ENCODE data around the gene PRORP.
A peak's percentile ranks its signal among the peaks of the same experiment; 100 is the strongest.

Gene PRORP

DNA sequence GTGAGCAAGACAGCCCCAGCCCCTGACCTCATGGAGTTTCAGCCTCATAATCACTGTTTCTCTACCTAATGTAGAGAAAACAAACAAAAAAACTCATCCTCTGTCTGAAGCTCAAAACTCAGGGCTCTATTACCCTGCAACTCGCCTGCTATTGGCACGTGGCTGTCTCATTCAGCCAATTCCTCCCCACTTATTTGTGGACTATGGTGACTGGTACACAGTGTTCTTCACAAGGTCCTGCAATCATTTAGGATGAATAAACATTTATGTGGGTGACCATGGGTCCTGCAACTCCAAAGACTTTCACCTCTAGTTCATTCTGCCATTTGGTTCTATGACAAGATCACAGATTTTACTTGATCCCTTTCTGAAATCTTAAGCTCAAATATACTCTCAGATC is 5.2 kb upstream of the PRORP start:
- no peak overlapping the region for H3K4me3 ChIP-seq (ENCODE audit: low read depth, low read length)
- DNase-seq (ENCODE audit: low read depth) = no peak
- in situ Hi-C loops (cut with HindIII; ENCODE audit: low sequenced_read_pairs) = no loop called here
- TF ChIP-seq, protein P1, sequence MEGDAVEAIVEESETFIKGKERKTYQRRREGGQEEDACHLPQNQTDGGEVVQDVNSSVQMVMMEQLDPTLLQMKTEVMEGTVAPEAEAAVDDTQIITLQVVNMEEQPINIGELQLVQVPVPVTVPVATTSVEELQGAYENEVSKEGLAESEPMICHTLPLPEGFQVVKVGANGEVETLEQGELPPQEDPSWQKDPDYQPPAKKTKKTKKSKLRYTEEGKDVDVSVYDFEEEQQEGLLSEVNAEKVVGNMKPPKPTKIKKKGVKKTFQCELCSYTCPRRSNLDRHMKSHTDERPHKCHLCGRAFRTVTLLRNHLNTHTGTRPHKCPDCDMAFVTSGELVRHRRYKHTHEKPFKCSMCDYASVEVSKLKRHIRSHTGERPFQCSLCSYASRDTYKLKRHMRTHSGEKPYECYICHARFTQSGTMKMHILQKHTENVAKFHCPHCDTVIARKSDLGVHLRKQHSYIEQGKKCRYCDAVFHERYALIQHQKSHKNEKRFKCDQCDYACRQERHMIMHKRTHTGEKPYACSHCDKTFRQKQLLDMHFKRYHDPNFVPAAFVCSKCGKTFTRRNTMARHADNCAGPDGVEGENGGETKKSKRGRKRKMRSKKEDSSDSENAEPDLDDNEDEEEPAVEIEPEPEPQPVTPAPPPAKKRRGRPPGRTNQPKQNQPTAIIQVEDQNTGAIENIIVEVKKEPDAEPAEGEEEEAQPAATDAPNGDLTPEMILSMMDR (IDR thresholded peaks at IDR 0.05; ENCODE audit: low read depth, low read length, missing control alignments) = no peak

DNA sequence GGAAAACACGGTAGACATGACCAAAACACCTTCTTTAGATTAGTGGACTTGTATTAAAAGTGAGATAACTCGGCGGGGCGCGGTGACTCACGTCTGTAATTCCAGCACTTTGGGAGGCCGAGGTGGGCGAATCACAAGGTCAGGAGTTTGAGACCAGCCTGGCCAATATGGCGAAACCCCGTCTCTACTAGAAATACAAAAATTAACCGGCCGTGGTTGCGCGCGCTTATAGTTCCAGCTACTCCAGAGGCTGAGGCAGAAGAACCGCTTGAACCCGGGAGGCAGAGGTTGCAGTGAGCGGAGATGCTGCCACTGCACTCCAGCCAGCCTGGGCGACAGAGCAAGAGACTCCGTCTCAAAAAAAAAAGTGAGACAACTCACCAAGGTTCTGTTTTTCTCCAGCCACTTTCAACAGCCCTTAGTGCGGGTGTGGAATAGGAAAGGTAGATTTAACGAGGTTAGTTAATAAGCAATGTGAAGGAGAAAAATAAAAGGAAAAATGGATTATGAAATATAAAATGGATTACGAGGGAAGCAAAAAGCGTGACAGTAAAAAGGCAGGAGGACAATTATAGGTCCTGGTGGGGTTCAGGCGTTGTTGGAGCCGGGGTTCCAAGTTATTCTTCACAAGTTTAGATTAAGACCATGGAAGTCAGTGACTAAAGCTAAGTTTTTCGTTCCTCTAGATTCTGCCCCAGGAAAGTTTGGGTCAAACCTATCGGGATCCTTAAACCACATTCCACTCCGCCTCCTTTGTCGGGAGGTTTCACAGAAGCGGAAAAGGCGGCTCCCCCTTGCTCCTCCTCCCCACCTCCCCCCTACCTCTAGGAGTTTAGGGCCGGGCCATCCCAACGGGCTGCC is 1.1 kb upstream of the PRORP start:
- peak overlapping the region; percentile 82 for H3K4me3 ChIP-seq (ENCODE audit: low read depth, low read length)
- in situ Hi-C loops (cut with HindIII; ENCODE audit: low sequenced_read_pairs) = no loop called here
- TF ChIP-seq, protein P1 (IDR thresholded peaks at IDR 0.05; ENCODE audit: low read depth, low read length, missing control alignments) = no peak
- no peak for DNase-seq (ENCODE audit: low read depth)

DNA sequence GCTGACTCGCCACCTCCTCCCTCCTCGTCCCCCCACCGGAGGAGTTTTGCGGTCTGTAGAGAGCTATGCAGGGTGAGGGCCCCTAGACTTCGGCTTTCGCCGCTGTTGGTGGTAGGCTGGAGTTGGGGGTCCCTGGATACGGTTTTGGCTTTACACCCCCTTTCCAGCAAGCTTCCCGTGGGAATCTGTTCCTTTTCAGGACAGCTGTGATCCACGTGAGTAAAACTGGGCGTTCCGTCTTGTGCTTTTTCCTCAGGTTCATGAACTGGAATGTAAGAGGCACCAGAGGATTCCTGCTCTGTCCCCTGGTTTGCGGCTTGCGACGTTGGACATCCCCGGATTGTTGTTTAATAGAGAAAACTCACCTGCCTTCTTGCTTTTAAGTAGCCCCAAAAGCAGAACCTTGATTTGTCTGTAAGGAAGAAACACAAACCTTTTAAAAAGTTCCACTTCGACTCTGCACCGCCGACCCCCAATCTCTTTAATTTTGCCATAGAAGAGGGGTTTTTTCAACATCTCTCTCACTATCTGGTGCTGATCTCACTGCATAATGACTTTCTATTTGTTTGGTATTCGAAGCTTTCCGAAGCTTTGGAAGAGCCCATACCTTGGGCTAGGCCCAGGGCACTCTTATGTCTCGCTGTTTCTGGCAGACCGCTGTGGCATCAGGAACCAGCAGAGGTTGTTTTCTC is 490 bp downstream of the PRORP start:
- DNase-seq (ENCODE audit: low read depth) = peak; percentile 19
- H3K4me3 ChIP-seq (ENCODE audit: low read depth, low read length) = peak overlapping the region; percentile 82
- in situ Hi-C loops (cut with HindIII; ENCODE audit: low sequenced_read_pairs) = no loop called here
- TF ChIP-seq, protein P1 (IDR thresholded peaks at IDR 0.05; ENCODE audit: low read depth, low read length, missing control alignments) = no peak

DNA sequence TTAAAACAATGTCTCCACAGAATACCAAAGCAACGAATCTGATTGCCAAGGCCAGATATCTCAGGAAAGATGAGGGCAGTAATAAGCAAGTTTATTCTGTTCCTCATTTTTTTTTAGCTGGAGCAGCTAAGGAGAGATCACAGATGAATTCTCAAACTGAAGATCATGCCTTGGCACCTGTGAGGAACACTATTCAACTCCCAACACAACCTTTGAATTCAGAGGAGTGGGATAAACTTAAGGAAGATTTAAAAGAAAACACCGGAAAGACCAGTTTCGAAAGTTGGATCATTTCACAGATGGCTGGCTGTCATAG is 994 bp downstream of the PRORP start:
- H3K4me3 ChIP-seq (ENCODE audit: low read depth, low read length) = peak overlapping the region; percentile 82
- no peak for DNase-seq (ENCODE audit: low read depth)
- in situ Hi-C loops (cut with HindIII; ENCODE audit: low sequenced_read_pairs) = no loop called here
- TF ChIP-seq, protein P1 (IDR thresholded peaks at IDR 0.05; ENCODE audit: low read depth, low read length, missing control alignments) = no peak

DNA sequence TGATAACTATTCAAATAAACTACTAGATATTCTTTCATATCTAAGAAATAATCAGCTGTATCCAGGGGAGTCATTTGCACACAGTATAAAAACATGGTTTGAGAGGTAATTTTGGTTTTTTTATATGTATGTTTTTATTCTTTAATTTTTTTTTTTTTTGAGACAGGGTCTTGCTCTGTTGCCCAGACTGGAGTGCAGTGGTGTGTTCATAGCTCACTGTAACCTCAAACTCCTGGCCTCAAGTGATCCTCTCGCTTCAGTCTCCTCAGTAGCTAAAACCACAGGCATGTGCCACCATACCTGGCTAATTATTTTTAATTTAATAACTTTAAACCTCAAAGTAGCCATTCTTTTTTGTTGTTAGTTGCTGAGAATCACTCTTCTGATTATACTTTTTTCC is 1.8 kb downstream of the PRORP start:
- DNase-seq (ENCODE audit: low read depth) = no peak
- no peak overlapping the region for H3K4me3 ChIP-seq (ENCODE audit: low read depth, low read length)
- in situ Hi-C loops (cut with HindIII; ENCODE audit: low sequenced_read_pairs) = no loop called here
- TF ChIP-seq, protein P1 (IDR thresholded peaks at IDR 0.05; ENCODE audit: low read depth, low read length, missing control alignments) = no peak

DNA sequence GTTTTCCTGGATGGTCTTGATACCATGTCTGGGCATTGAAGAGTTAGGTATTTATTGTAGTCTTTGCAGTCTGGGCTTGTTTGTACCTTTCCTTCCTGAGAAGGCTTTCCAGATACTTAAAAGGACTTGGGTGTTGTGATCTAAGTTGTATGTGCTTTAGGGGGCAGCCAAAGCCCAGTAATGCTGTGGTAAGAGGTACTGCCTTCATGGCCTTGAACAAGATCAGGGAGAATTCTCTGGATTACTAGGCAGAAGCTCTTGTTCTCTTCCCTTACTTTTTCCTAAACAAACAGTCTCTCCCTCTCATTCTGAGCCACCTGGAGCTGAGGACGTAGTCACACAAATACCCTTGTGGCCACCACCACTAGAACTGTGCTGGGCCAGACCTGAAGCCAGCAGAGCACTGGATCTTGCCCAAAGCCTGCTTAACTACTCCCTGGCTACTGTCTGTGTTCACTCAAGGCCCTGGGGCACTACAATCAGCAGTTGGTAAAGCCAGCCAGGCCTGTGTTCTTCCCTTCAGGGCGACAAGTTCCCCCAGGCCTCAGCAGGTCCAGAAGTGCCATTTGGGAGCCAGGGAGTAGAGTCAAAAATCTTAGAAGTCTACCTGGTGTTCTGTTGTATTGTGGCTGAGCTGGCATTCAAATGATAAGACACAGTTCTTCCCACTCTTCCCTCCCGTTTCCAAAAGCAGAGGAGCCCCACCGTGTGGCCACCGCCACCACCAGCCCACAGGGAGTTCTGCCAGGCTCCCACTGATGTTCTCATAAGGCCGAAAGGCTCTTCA is 11.4 kb downstream of the PRORP start:
- no peak overlapping the region for H3K4me3 ChIP-seq (ENCODE audit: low read depth, low read length)
- in situ Hi-C loops (cut with HindIII; ENCODE audit: low sequenced_read_pairs) = no loop called here
- TF ChIP-seq, protein P1 (IDR thresholded peaks at IDR 0.05; ENCODE audit: low read depth, low read length, missing control alignments) = no peak
- DNase-seq (ENCODE audit: low read depth) = no peak

Data from astrocyte of the cerebellum (primary cell).